Measurements from ENCODE around the gene COL4A6.

GRCh38 chrX:108230574-108230973 lies 207.6 kb downstream of the COL4A6 start:
- no peak for TF ChIP-seq RARB (CRISPR knock-in tag; IDR thresholded peaks at IDR 0.05)
- no peak for TF ChIP-seq PATZ1 (CRISPR knock-in tag; IDR thresholded peaks at IDR 0.05; ENCODE audit: borderline replicate concordance)
- TF ChIP-seq CSDC2 (CRISPR knock-in tag; IDR thresholded peaks at IDR 0.05) = no peak
- TF ChIP-seq ZNF565 (CRISPR knock-in tag; conservative IDR thresholded peaks at IDR 0.05; ENCODE audit: low read depth) = no peak
- TF ChIP-seq ARNTL (CRISPR knock-in tag; IDR thresholded peaks at IDR 0.05; ENCODE audit: borderline replicate concordance, low read depth) = no peak
- TF ChIP-seq, protein P1, sequence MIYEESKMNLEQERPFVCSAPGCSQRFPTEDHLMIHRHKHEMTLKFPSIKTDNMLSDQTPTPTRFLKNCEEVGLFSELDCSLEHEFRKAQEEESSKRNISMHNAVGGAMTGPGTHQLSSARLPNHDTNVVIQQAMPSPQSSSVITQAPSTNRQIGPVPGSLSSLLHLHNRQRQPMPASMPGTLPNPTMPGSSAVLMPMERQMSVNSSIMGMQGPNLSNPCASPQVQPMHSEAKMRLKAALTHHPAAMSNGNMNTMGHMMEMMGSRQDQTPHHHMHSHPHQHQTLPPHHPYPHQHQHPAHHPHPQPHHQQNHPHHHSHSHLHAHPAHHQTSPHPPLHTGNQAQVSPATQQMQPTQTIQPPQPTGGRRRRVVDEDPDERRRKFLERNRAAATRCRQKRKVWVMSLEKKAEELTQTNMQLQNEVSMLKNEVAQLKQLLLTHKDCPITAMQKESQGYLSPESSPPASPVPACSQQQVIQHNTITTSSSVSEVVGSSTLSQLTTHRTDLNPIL (CRISPR knock-in tag; IDR thresholded peaks at IDR 0.05; ENCODE audit: low read depth) = no peak
- TF ChIP-seq TOX (CRISPR knock-in tag; IDR thresholded peaks at IDR 0.05; ENCODE audit: borderline replicate concordance) = no peak
- no peak for TF ChIP-seq ZNF8 (CRISPR knock-in tag; IDR thresholded peaks at IDR 0.05)
- no peak for TF ChIP-seq ZFP30 (CRISPR knock-in tag; IDR thresholded peaks at IDR 0.05)
- no peak for TF ChIP-seq OSR1 (CRISPR knock-in tag; IDR thresholded peaks at IDR 0.05)
- TF ChIP-seq PPARA (CRISPR knock-in tag; IDR thresholded peaks at IDR 0.05; ENCODE audit: borderline replicate concordance) = no peak
- no peak for TF ChIP-seq ZFP3 (CRISPR knock-in tag; IDR thresholded peaks at IDR 0.05)
- TF ChIP-seq ISL1 (CRISPR knock-in tag; IDR thresholded peaks at IDR 0.05) = no peak
